Endothelial cell of umbilical vein (primary cell): ENCODE data around the gene KIAA1755. TPM values are rescaled to one million over a fixed set of nuclear protein-coding genes. Genes with fewer than 3 reads are reported as not detected.

Experiments
- BruUV-seq: library from RNA; stranded (reverse); fragments of 400-500 nt; replicated peaks from 2 replicates; lab custom pipeline; 2021; lab: Mats Ljungman, UMichigan
- CTCF ChIA-PET: fragments of 300-600, 350-600 bp; sonication (Branson Sonifier 250); formaldehyde crosslinking; loops from one replicate; lab custom pipeline; 2021; ENCODE audit warnings: antibody characterized with exemption, inconsistent platforms; lab: Charles Lee
- POLR2A ChIA-PET: fragments of 300-600, 350-600 bp; sonication (Branson Sonifier 250); formaldehyde crosslinking; loops from one replicate; lab custom pipeline; 2021; ENCODE audit warnings: antibody characterized with exemption, inconsistent platforms; lab: Charles Lee
- DNase-seq: peaks from one replicate; pipeline ENCODE4 v3.0.0-alpha.2; 2011; ENCODE audit warnings: low read depth, low spot score
- FAIRE-seq: peaks from 2 replicates; lab custom pipeline; 2011; peaks lifted over from hg19 to GRCh38; lab: Jason Lieb, UNC
- H2AFZ ChIP-seq: 2 replicates; pipeline ENCODE4 v1.6.0; 2012; ENCODE audit warnings: low read depth, low read length, control low read depth, inconsistent platforms
- H3K27ac ChIP-seq: 2 replicates; pipeline ENCODE4 v1.5.1; 2011; ENCODE audit warnings: low read depth, mild to moderate bottlenecking, control low read depth, low read length, moderate library complexity; ENCODE audit not compliant: insufficient read depth
- H3K27me3 ChIP-seq, 2 experiments: 2 replicates each; pipeline versions ENCODE4 v1.6.0 to v1.6.1; 2011; ENCODE audit warnings: low read length in 2 of 2, mixed read lengths in 1 of 2; ENCODE audit not compliant: control insufficient read depth in 2 of 2, insufficient read depth in 2 of 2
- H3K36me3 ChIP-seq, 2 experiments: 2 replicates in 1 of 2; 3 replicates in 1 of 2; pipeline ENCODE4 v1.5.1; 2011; ENCODE audit warnings: low read length in 2 of 2, mild to moderate bottlenecking in 1 of 2, moderate library complexity in 1 of 2; ENCODE audit not compliant: control insufficient read depth in 2 of 2, insufficient read depth in 2 of 2; ENCODE audit errors: extremely low read depth in 1 of 2
- H3K4me1 ChIP-seq: 3 replicates; pipeline ENCODE4 v1.5.1; 2011; ENCODE audit warnings: mild to moderate bottlenecking, low read length; ENCODE audit not compliant: control insufficient read depth, insufficient read depth; ENCODE audit errors: extremely low read depth
- H3K4me2 ChIP-seq: 2 replicates; pipeline ENCODE4 v1.6.1; 2011; ENCODE audit warnings: low read length, control low read depth, mixed read lengths; ENCODE audit not compliant: insufficient read depth
- H3K4me3 ChIP-seq, 3 experiments: fragments of 200-600 bp in 1 of 3; sonication (generic), shearing (Covaris generic) in 1 of 3; replicated peaks in 1 of 3; 2 replicates each; pipeline ENCODE4 v1.5.1; 2011 to 2016; ENCODE audit warnings: control low read depth in 3 of 3, low read length in 3 of 3, mild to moderate bottlenecking in 2 of 3, inconsistent platforms in 1 of 3, low read depth in 1 of 3, moderate library complexity in 1 of 3; ENCODE audit not compliant: insufficient read depth in 1 of 3
- H3K79me2 ChIP-seq: 2 replicates; pipeline ENCODE4 v1.6.0; 2012; ENCODE audit warnings: low read length, inconsistent platforms; ENCODE audit not compliant: control insufficient read depth, insufficient read depth
- H3K9ac ChIP-seq: replicated peaks from 2 replicates; pipeline ENCODE3; 2011; ENCODE audit warnings: low read length, control low read depth; ENCODE audit not compliant: insufficient read depth; ENCODE audit errors: extremely low read depth
- H3K9me1 ChIP-seq: replicated peaks from 3 replicates; pipeline ENCODE4 v1.6.0; 2011; ENCODE audit warnings: mild to moderate bottlenecking, low read length; ENCODE audit not compliant: control insufficient read depth, insufficient read depth; ENCODE audit errors: extremely low read depth
- H3K9me3 ChIP-seq: replicated peaks from 2 replicates; pipeline ENCODE4 v1.5.1; 2012; ENCODE audit warnings: low read length, inconsistent platforms; ENCODE audit not compliant: control insufficient read depth, insufficient read depth
- H4K20me1 ChIP-seq: replicated peaks from 2 replicates; pipeline ENCODE3; 2011; ENCODE audit warnings: mild to moderate bottlenecking, low read length; ENCODE audit not compliant: control insufficient read depth, insufficient read depth; ENCODE audit errors: extremely low read depth
- EZH2 ChIP-seq: IDR thresholded peaks from 2 replicates; pipeline ENCODE4 v1.6.1; 2012; ENCODE audit warnings: borderline replicate concordance, low read depth, mild to moderate bottlenecking, moderate library complexity, low read length, inconsistent platforms; ENCODE audit not compliant: severe bottlenecking
- GATA2 ChIP-seq: IDR thresholded peaks from 2 replicates; pipeline ENCODE4 v1.7.0; 2011; ENCODE audit warnings: low read depth, mild to moderate bottlenecking, moderate library complexity, mixed read lengths, low read length; ENCODE audit not compliant: insufficient read length, insufficient read depth
- MYC ChIP-seq: IDR thresholded peaks from one replicate; pipeline ENCODE4 v1.6.1; 2011; ENCODE audit warnings: mild to moderate bottlenecking, low read depth, low read length
- POLR2A ChIP-seq: IDR thresholded peaks from 2 replicates; pipeline ENCODE4 v1.6.1; 2012; ENCODE audit warnings: low read depth, mild to moderate bottlenecking, control low read depth, low read length
- POLR2AphosphoS5 ChIP-seq: IDR thresholded peaks from 2 replicates; pipeline ENCODE4 v1.6.1; 2012; ENCODE audit warnings: low read depth, mild to moderate bottlenecking, control low read depth, low read length, moderate library complexity; ENCODE audit not compliant: insufficient read depth
- dilution Hi-C: fragments of 300-500 bp; cut with MboI; formaldehyde crosslinking; loops from one replicate; pipeline ENCODE4 v1.15.0; 2019; ENCODE audit warnings: low sequenced_read_pairs; ENCODE audit not compliant: extremely low pct_ligation_motif_present
- intact Hi-C: fragments of 100-400 bp; cut with micrococcal nuclease; formaldehyde crosslinking; loops from one replicate; pipeline ENCODE4 v1.10.0; 2022
- polyA plus RNA-seq, 4 experiments: library from polyadenylated mRNA; depleted of rRNA in 3 of 4; stranded (reverse) in 3 of 4; unstranded in 1 of 4; fragments of >200 nt; gene quantifications; 2 replicates each; pipeline versions ENCODE4 v1.2.1 to v1.2.3, GENCODE V29; 2011 to 2012; ENCODE audit warnings: missing spikeins in 1 of 4
- total RNA-seq: library from RNA; stranded (reverse); gene quantifications from 2 replicates; pipeline ENCODE4 v1.2.3, GENCODE V29; 2021
- TF ChIP-seq, protein P1 (sequence below), 2 donors: IDR thresholded peaks; 1 replicate in 1 of 2; 2 replicates in 1 of 2; pipeline ENCODE4 v1.5.1; 2011; ENCODE audit warnings: low read length in 2 of 2, mild to moderate bottlenecking in 2 of 2, moderate library complexity in 2 of 2, control low read depth in 1 of 2, inconsistent platforms in 1 of 2, low read depth in 1 of 2; ENCODE audit not compliant: insufficient read depth in 1 of 2; ENCODE audit errors: extremely low read depth in 1 of 2

Gene KIAA1755
- total and polyA plus RNA-seq, 2 donors (not counting 3 experiments of a cell fraction or from before 2014, with no cell fraction given): 0.36 to 0.51 TPM

- H3K27ac ChIP-seq: no peak overlapping the region
- no peaks in the 10 kb centered on the region for H3K79me2 ChIP-seq
- H3K4me1 ChIP-seq: no peaks in the 10 kb centered on the region
- ChIA-PET POLR2A (no interaction called here), CTCF (interaction anchor here (0.6 to 1.4 kb wide), 6 partner anchors 13 to 70 kb away, joined by 3 to 9 read pairs (median 4); no protein-coding TSS in a partner anchor)
- dilution Hi-C loops (no loop called here), intact Hi-C loops (loop anchor here (1.0 kb wide), 1 partner anchor 62 kb away; no protein-coding TSS in a partner anchor)
- H3K9ac ChIP-seq: no peak overlapping the region
- no peak overlapping the region for H2AFZ ChIP-seq
- no peak overlapping the region for H3K4me3 ChIP-seq
- H4K20me1 ChIP-seq: no peaks in the 10 kb centered on the region
- no peaks in the 10 kb centered on the region for H3K36me3 ChIP-seq
- no peak for FAIRE-seq
- no peak overlapping the region for H3K4me2 ChIP-seq
- BruUV-seq: no TSS peak
- no peaks in the 10 kb centered on the region for H3K9me1 ChIP-seq
- no peaks in the 10 kb centered on the region for H3K9me3 ChIP-seq
- DNase-seq: peak; percentile 33
- TF ChIP-seq GATA2 (no peak), POLR2A (no peak), MYC (no peak), EZH2 (no peak), POLR2AphosphoS5 (no peak)
- TF ChIP-seq, protein P1, sequence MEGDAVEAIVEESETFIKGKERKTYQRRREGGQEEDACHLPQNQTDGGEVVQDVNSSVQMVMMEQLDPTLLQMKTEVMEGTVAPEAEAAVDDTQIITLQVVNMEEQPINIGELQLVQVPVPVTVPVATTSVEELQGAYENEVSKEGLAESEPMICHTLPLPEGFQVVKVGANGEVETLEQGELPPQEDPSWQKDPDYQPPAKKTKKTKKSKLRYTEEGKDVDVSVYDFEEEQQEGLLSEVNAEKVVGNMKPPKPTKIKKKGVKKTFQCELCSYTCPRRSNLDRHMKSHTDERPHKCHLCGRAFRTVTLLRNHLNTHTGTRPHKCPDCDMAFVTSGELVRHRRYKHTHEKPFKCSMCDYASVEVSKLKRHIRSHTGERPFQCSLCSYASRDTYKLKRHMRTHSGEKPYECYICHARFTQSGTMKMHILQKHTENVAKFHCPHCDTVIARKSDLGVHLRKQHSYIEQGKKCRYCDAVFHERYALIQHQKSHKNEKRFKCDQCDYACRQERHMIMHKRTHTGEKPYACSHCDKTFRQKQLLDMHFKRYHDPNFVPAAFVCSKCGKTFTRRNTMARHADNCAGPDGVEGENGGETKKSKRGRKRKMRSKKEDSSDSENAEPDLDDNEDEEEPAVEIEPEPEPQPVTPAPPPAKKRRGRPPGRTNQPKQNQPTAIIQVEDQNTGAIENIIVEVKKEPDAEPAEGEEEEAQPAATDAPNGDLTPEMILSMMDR (IDR thresholded peaks at IDR 0.05; ENCODE audit: extremely low read depth in 1 of 2, insufficient read depth in 1 of 2, low read depth in 1 of 2, low read length in 2 of 2): peak; percentile 17 to 49
- H3K27me3 ChIP-seq: no peaks in the 10 kb centered on the region
These were observed 30.6 kb upstream of the KIAA1755 start for GRCh38 chr20:38290829-38291814.
